GM13976 (cell line): ENCODE results near the gene HNF4A.

Experiments
- DNase-seq: peaks from one replicate; pipeline ENCODE4 v3.0.0; 2012; ENCODE audit warnings: low spot score
- CTCF ChIP-seq: IDR thresholded peaks from 2 replicates; pipeline ENCODE4 v1.5.1; 2012; ENCODE audit warnings: borderline replicate concordance, mild to moderate bottlenecking; ENCODE audit not compliant: insufficient read depth; ENCODE audit errors: extremely low read depth, missing control alignments, control extremely low read depth
- in situ Hi-C: fragments of 300-500 bp; cut with MboI; formaldehyde crosslinking; loops from one replicate; pipeline ENCODE4 v1.12.0; 2022; ENCODE audit warnings: low sequenced_read_pairs, mixed read lengths, inconsistent platforms; ENCODE audit not compliant: unreplicated experiment

Gene HNF4A

GRCh38 chr20:44480097-44480496 is 124.6 kb downstream of the HNF4A start:
- in situ Hi-C loops, result no loop called here
- TF ChIP-seq CTCF, result no peak
- no peak for DNase-seq

GRCh38 chr20:44481719-44482416 is 126.4 kb downstream of the HNF4A start:
- in situ Hi-C loops, result no loop called here
- no peak for TF ChIP-seq CTCF
- DNase-seq, result no peak

GRCh38 chr20:44483112-44483511 is 127.6 kb downstream of the HNF4A start:
- in situ Hi-C loops, result no loop called here
- DNase-seq, result no peak
- no peak for TF ChIP-seq CTCF
